Thyroid gland (tissue), 4 donors: ENCODE measurements around the gene PTPA. TPM values are rescaled to one million over a fixed set of nuclear protein-coding genes. Genes with fewer than 3 reads are reported as not detected.
A peak's percentile ranks its signal among the peaks of the same experiment; 100 is the strongest.

ENCODE experiments used
- DNase-seq, 2 donors: peaks; one replicate each; pipeline ENCODE4 v3.0.0-alpha.2; 2019
- H3K27ac ChIP-seq, 3 donors: fragments of 200-600 bp; sonication (generic); 1 replicate in 2 of 3; 2 replicates in 1 of 3; pipeline ENCODE4 v1.5.1; 2016 to 2019; ENCODE audit warnings: mild to moderate bottlenecking in 1 of 3, moderate library complexity in 1 of 3
- H3K27me3 ChIP-seq: fragments of 200-600 bp; sonication (generic); one replicate; pipeline ENCODE4 v1.5.1; 2019
- H3K36me3 ChIP-seq, 2 donors: fragments of 200-600 bp; sonication (generic); one replicate each; pipeline ENCODE4 v1.5.1; 2016 to 2019
- H3K4me1 ChIP-seq, 2 donors: fragments of 200-600 bp; sonication (generic); one replicate each; pipeline ENCODE4 v1.5.1; 2017 to 2019
- H3K4me3 ChIP-seq, 3 donors: fragments of 200-600 bp; sonication (generic); replicated peaks in 1 of 3; 1 replicate in 2 of 3; 2 replicates in 1 of 3; pipeline ENCODE4 v1.5.1; 2016; ENCODE audit warnings: mild to moderate bottlenecking in 1 of 3
- H3K9me3 ChIP-seq: fragments of 200-600 bp; sonication (generic); one replicate; pipeline ENCODE4 v1.5.1; 2017
- CTCF ChIP-seq, 6 experiments: fragments of 200-600 bp in 3 of 6; fragments of 450-650 bp in 3 of 6; sonication (generic) in 3 of 6; IDR thresholded peaks; one replicate each; pipeline ENCODE4 v1.5.1; 2016 to 2019; ENCODE audit warnings: antibody characterized with exemption in 6 of 6, mild to moderate bottlenecking in 2 of 6, inconsistent platforms in 1 of 6, moderate library complexity in 1 of 6
- POLR2A ChIP-seq, 2 donors: fragments of 450-650 bp; IDR thresholded peaks; one replicate each; pipeline ENCODE4 v1.6.1; 2017; ENCODE audit warnings: antibody characterized with exemption in 2 of 2, mild to moderate bottlenecking in 2 of 2, moderate library complexity in 1 of 2
- WGBS, 2 donors: methylation state at CpG; one replicate each; pipeline ENCODE4 v1.1.5; 2017; 5-methylcytosine and 5-hydroxymethylcytosine counted together
- intact Hi-C: fragments of 100-400 bp; cut with DNase I; formaldehyde crosslinking; loops from one replicate; pipeline ENCODE4 v1.15.1; 2023
- total RNA-seq, 4 donors: library from RNA; depleted of rRNA; stranded (reverse); fragments of >200 nt; gene quantifications; one replicate each; pipeline ENCODE4 v1.2.3, GENCODE V29; 2016

Gene PTPA
- total RNA-seq, 4 donors from 2014 or later, result 45.0 to 117 (median 89.5) TPM

- intact Hi-C loops, result no loop called here
- TF ChIP-seq POLR2A (IDR thresholded peaks at IDR 0.05), result no peak
- no peak for TF ChIP-seq CTCF (IDR thresholded peaks at IDR 0.05)
- peak in 1 of 2 donors; percentile 16 for DNase-seq
- 84 to 88% methylated on average over 15 to 28 of the region's 31 CpGs for WGBS, 2 donors
- H3K36me3 ChIP-seq, result peaks cover 26 to 30% of the 10 kb centered on the region in 2 donors
- no peaks in the 10 kb centered on the region for H3K9me3 ChIP-seq
- H3K27me3 ChIP-seq, result no peaks in the 10 kb centered on the region
- H3K27ac ChIP-seq, result no peak overlapping the region
- H3K4me3 ChIP-seq, result no peak overlapping the region
- no peaks in the 10 kb centered on the region for H3K4me1 ChIP-seq
Observed at GRCh38 chr9:129068990-129069861, 42.0 kb upstream of the PTPA start.

- Histone ChIP-seq H3K4me3 (no peak overlapping the region), H3K4me1 (no peaks in the 10 kb centered on the region), H3K9me3 (no peaks in the 10 kb centered on the region), H3K36me3 (peaks cover 24% of the 10 kb centered on the region in 2 donors), H3K27me3 (no peaks in the 10 kb centered on the region), H3K27ac (no peak overlapping the region)
- intact Hi-C loops, result no loop called here
- WGBS, 2 donors, result 91 to 92% methylated on average over 16 to 24 of the region's 26 CpGs
- DNase-seq, result no peak
- TF ChIP-seq CTCF (IDR thresholded peaks at IDR 0.05) (no peak), POLR2A (IDR thresholded peaks at IDR 0.05) (no peak)
Observed at GRCh38 chr9:129069862-129070641, 41.2 kb upstream of the PTPA start.

- Histone ChIP-seq H3K9me3 (no peaks in the 10 kb centered on the region), H3K27ac (no peak overlapping the region), H3K4me3 (no peak overlapping the region), H3K4me1 (no peaks in the 10 kb centered on the region), H3K27me3 (no peaks in the 10 kb centered on the region), H3K36me3 (peaks cover 17 to 20% of the 10 kb centered on the region in 2 donors)
- no peak for TF ChIP-seq CTCF (IDR thresholded peaks at IDR 0.05)
- no peak for TF ChIP-seq POLR2A (IDR thresholded peaks at IDR 0.05)
- intact Hi-C loops, result no loop called here
- 82 to 87% methylated on average over 13 to 15 of the region's 21 CpGs for WGBS, 2 donors
- DNase-seq, result no peak
Observed at GRCh38 chr9:129070696-129071525, 40.3 kb upstream of the PTPA start.

GRCh38 chr9:129071526-129072126, 39.6 kb upstream of the PTPA start:
- H3K27ac ChIP-seq, result no peak overlapping the region
- H3K4me3 ChIP-seq, result no peak overlapping the region
- intact Hi-C loops, result no loop called here
- no peak for TF ChIP-seq CTCF (IDR thresholded peaks at IDR 0.05)
- no peak for TF ChIP-seq POLR2A (IDR thresholded peaks at IDR 0.05)
- H3K27me3 ChIP-seq, result no peaks in the 10 kb centered on the region
- H3K4me1 ChIP-seq, result no peaks in the 10 kb centered on the region
- WGBS, 2 donors, result 51 to 72% methylated on average over 6 to 9 of the region's 10 CpGs
- H3K36me3 ChIP-seq, result peaks cover 14 to 20% of the 10 kb centered on the region in 2 donors
- no peak for DNase-seq
- no peaks in the 10 kb centered on the region for H3K9me3 ChIP-seq
